HG02759 (cell line): ENCODE results near the gene SCP2.

Experiments
- ATAC-seq: cut with Tn5 transposase; IDR thresholded peaks from one replicate; pipeline ENCODE4 v1.9.1; 2021; ENCODE audit warnings: mild to moderate bottlenecking, moderate library complexity; ENCODE audit not compliant: unreplicated experiment

The SCP2 gene

DNA sequence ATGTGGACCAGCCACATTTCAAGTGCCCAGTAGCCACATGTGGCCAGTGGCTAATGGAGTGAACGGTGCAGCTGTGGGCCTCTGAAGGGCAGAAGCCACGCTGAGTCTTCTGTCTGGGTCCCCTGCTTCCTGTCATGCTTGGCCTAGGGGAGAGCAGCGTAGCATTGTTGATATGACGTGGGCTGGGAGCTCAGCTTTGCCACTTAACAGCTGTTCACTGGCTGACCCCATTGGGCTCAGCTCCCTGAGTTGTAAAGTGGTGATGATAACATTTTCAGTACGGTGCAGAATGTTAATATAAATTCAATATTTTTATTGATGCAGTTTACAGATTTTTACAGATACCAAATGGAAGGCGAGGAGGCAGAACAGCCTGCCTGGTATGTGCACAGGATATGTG is 139.4 kb downstream of the SCP2 start:
- no peak for ATAC-seq

GRCh38 chr1:53066891-53067738 is 140.0 kb downstream of the SCP2 start:
- ATAC-seq, result no peak

- ATAC-seq, result no peak
These were observed 140.8 kb downstream of the SCP2 start for GRCh38 chr1:53067886-53068285.

DNA sequence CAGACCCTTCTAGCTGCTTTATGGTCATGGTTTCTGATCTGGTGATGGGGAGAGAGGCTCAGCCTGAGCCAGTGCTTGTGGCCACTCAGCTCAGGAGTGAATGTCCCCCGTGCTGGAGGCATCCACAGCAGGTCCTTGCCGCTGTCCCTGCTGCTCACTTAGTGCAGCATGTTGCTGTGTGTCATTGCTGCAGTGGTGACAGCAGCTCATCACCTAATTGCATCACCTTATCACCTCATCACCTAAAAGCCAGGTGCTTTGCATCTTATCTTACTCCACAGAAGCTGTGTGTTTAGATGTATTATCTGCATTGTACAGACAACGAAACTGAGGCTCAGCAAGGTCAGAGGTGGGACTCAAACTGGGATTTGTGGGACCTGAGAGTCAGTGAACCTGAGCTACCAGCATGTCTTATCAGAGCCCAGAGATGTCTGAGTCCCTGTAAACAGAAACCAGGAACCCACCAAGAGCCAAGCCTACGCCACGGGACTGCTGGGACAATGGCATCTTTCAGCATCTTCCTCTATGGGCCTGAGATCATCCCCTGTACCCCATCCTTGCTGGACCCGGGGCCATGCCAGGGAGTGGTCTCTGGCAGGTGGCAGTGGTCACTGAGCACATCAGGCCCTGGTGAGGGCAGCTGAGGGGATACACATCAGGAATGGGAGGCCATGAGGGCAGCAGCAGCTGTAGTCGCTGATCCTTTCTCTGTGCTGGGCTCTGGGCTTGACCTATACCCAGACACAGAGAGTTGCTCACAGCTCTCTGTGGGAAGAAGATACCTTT is 141.4 kb downstream of the SCP2 start:
- no peak for ATAC-seq

GRCh38 chr1:53069265-53069662 is 142.2 kb downstream of the SCP2 start:
- ATAC-seq, result no peak

DNA sequence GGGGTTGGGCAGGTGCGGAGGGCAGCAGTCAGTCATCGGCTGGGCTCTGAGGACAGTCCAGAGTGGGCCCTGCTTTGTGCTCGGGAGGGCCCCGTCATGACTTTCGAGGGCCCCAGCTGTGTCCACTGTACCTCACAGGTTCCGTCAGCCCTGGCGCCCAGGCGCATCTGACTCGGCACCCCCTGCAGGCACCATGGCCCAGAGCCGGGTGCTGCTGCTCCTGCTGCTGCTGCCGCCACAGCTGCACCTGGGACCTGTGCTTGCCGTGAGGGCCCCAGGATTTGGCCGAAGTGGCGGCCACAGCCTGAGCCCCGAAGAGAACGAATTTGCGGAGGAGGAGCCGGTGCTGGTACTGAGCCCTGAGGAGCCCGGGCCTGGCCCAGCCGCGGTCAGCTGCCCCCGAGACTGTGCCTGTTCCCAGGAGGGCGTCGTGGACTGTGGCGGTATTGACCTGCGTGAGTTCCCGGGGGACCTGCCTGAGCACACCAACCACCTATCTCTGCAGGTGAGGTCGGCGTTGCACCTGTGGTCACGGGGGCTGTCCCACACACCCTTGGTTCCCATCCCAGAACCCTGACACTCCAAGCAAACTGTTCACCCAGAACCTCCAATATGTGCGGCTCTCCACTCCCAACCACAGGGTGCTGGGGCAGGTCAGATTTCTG is 142.7 kb downstream of the SCP2 start:
- no peak for ATAC-seq

GRCh38 chr1:53070621-53071020 is 143.5 kb downstream of the SCP2 start:
- ATAC-seq, result no peak

GRCh38 chr1:53071167-53071865 is 144.2 kb downstream of the SCP2 start:
- no peak for ATAC-seq

DNA sequence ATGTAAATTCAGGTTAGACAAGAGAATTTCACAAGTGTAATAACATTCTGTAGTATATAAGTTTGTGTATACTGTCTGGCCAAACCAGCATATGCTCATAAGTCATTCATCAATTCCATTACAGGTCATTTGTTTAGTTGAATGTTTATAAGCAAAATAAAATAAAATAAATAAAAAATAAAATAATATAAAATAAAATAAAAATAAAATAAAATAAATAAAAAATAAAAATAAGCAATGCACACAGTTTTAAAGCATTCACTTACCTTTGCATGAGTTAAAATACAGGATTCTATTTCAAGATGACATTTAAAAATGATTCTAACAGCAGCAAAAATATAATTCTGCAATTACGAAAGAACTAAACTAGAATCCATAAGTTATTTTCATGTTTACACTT is 144.8 kb downstream of the SCP2 start:
- ATAC-seq, result no peak

DNA sequence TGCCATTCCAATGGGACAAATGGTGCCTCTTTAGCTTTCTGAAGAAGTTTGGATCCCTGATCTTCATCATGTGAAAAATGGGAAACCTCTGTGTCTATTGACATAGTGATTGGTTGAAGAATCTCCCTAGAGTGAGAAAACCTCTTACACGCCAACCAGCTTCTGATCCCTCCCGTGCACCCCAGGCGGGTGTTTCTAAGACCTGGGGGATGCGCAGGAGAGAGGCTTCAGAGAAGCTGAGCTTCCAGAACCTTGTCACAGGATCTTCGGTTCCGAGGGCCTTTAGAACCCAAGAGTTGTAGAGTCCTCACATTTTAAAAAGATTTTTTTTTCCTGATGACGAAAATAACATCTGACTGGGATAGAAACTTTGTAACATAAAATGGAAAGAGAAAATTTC is 146.2 kb downstream of the SCP2 start:
- ATAC-seq, result no peak

- ATAC-seq, result no peak
These were observed 146.8 kb downstream of the SCP2 start for GRCh38 chr1:53073868-53074311.

- no peak for ATAC-seq
These were observed 147.5 kb downstream of the SCP2 start for GRCh38 chr1:53074313-53075154.

DNA sequence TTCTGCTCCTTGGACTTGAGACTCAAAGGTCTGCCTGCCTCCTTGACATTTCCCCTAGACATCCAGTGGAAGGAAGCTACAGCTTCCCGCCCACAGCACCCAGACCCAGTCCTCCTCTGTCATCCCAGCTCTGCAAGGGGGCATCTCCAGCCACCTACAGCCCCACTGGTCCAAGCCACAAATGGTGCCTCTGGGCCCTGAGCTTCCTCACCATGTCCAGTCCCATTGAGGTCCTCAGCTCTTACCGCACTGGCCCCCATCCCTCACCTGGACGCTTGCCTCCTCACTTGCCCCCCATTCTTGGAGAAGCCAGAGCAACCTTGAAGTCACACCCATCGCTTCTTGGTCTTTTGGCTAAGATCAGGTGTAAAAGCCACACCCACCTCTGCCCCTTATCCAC is 148.1 kb downstream of the SCP2 start:
- ATAC-seq, result no peak

DNA sequence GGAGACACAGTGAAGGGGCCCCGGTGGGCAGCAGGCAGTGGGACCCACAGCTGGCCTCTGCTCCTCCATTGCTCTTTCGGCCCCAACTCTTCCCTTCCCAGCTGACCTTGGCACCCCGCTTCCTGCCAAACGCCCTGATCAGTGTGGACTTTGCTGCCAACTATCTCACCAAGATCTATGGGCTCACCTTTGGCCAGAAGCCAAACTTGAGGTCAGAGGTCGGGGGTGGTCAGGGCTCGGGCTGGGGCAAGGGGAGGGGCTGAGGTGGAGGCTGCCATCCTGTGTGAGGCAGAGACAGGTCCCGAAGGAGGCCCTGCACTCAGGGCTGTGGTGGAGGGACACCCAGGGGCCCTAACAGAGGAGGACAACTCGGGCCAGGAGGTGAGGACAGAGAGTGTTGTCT is 148.7 kb downstream of the SCP2 start:
- no peak for ATAC-seq

GRCh38 chr1:53076165-53076564 is 149.1 kb downstream of the SCP2 start:
- no peak for ATAC-seq

DNA sequence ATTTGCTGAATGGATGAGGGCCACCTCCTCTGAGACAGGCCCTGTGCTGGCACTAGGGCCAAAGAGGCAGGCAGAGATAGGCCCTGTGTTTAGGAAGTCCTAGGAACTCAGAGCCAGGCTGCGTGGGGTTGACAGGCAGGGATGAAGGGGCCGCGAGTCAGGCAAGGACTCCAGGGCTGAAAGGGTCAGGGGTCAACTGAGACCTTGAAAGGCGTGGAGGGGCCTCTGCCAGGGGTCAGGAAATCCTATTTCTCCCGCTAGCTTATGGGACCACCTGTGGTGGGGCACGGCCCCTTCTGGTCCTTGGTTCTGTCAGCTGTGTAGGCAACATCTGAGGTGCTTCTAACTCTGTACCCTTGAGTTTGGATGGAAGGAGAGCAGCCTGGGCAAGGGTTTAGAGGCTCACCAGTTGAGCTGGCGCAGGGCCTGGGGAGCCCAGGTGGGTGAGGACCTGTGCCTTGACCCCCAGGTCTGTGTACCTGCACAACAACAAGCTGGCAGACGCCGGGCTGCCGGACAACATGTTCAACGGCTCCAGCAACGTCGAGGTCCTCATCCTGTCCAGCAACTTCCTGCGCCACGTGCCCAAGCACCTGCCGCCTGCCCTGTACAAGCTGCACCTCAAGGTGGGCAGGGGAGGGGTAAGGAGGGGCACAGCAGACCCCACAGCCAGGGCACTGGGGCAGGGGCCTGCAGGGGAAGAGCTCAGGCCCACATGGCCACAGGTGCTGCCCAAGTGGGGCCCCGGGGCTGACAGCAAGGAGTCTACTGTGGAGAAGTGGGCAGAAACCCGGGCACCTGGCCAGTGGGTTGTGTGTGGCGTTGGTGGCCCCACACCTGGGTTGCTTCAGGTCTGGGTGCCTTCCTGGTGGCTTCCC is 149.9 kb downstream of the SCP2 start:
- ATAC-seq, result no peak

DNA sequence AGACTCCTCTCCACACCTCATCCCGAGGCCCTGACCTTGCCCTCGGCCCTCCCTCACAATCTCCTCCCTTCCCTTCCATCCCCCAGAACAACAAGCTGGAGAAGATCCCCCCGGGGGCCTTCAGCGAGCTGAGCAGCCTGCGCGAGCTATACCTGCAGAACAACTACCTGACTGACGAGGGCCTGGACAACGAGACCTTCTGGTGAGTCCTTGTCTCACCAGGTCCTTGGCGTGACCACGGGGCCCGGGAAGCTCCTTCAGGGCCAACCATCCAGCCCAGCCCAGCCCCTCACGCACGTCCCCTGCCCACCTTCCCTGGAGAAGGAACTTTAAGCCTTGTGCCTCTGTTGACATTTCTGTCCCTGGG is 150.5 kb downstream of the SCP2 start:
- ATAC-seq, result no peak

GRCh38 chr1:53078333-53079101 is 151.4 kb downstream of the SCP2 start:
- no peak for ATAC-seq
